GM19463 (cell line): ENCODE results near the gene SVOP.
"Not testable (repeated sequence)": the region's sequence is repeated elsewhere in the genome, so short reads cannot be mapped to it uniquely, and the experiment has no call there.

Experiments
- ATAC-seq: cut with Tn5 transposase; IDR thresholded peaks from one replicate; pipeline ENCODE4 v1.9.1; 2021; ENCODE audit warnings: mild to moderate bottlenecking, moderate library complexity; ENCODE audit not compliant: unreplicated experiment

Gene SVOP, protein sequence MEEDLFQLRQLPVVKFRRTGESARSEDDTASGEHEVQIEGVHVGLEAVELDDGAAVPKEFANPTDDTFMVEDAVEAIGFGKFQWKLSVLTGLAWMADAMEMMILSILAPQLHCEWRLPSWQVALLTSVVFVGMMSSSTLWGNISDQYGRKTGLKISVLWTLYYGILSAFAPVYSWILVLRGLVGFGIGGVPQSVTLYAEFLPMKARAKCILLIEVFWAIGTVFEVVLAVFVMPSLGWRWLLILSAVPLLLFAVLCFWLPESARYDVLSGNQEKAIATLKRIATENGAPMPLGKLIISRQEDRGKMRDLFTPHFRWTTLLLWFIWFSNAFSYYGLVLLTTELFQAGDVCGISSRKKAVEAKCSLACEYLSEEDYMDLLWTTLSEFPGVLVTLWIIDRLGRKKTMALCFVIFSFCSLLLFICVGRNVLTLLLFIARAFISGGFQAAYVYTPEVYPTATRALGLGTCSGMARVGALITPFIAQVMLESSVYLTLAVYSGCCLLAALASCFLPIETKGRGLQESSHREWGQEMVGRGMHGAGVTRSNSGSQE

DNA sequence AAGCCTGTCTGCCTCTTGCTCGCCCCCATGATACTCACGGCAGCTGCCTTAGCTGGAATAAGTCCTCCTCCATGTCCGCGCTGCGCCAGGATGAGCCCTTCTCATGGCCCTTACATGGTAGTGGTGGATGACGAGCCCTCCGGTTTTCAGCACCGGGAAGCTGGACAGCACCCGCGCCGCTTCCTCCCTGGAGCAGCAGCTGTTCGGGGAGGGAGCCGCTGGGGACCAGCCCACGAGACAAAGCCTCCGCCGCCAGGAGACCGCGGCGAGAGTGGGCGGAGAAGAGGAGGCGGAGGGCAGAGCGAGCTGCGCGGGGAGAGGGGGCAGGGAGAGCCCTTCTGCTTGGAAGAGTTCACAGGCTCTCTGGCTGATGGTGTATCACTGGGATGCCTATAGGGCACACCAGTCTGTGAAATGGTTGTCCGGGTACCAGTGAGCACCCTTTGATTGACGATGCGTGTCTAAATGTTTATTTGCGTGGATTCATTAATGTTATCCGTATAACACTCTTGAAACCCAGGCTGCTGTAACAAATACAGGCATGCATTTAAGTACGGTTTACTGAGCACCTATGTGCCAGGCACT lies at the start of gene SVOP:
SVOP (minus strand) TSS at position 273 of the 585 bp plus-strand sequence; CDS start at position 73, 200 bp downstream.
- ATAC-seq: no peak

DNA sequence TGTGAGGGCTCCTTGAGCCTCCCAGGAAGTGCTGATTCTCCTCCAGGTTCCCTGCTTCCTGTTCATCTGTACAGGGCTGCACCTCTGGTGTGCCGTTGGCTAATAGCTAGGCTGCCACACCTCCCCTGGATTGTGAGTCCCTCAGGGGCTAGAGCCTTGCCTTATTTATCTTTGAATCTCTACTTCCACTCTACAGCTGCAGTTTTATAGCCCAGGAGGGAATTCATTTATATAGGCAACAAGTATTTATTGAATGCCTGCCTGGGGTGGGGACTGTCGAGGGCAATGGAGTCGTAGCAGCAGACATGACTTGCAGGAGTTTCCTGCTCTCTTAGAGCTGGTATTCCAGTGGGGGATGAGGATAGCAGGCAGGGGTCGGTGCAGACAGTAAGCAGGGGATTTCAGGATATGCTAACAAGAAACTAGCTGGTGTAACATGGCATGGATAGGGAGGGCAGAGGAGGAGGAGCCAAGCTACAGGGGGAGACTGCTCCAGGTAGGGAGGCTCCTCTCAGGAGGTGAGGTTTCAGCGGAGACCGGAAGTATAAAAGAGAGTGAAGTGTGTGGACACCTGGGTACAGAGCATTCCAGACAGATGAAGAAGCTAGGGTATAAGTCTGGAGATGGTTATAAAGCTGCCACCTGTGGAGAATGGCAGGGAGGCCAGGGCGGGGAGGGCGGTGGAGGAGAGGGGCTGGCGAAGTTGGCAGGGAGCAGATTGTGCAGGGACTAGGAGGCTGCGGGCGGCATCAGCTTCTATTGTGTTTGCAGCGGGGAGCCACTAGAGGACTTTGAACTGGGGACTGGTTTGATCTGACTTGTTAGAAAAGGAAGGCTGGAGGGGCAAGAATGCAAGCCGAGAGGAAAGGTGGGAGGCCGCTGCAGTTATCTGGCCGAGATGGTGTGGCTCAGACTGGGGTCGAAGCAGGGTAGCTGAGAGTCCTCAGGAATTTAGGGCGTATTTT lies 48.7 kb upstream of the SVOP start:
- ATAC-seq: no peak

DNA sequence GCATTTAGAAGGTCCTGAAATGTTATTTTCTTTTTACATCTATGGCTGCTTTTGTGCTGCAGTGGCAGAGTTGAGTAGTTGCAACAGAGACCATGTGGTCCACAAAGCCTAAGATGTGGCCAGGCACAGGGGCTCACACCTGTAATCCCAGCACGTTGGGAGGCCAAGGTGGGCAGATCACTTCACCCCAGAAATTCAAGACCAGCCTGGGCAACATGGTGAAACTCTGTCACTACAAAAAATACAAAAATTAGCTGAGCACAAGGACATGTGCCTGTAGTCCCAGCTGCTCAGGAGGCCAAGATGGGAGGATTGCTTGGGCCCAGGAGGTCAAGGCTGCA lies 45.0 kb upstream of the SVOP start:
- ATAC-seq: no peak

DNA sequence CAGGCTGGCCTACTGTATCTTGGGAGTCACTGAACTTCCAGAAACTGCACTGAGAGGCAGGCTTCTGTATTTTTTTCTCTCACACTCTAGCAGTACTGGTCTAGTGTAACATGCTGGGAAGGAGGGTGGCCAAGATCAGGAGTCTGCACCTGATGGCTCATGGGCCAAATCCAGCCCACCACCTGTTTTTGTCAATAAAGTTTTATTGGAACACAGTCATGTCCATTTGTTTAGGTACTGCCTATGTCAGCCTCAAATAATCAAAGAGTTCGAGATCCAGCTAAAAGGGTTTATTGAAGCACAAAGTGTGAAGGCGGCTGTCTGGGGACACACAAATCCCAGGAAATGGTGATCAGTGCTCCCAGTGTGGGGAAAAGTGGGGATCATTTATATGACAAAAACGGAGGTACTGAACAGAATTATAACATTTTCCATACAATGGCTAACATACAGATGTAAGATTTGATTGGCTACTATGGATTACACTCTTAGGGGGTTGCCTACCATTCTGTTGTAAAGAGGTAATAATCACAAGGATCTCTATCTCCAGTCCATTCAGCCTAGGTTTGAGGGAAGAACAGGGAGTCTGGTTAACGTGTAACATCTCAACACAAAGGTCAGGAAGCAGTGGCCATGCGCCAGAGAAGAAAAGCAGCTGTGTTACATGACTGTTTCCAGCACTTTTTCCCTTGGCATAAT lies 44.4 kb upstream of the SVOP start:
- no peak for ATAC-seq

DNA sequence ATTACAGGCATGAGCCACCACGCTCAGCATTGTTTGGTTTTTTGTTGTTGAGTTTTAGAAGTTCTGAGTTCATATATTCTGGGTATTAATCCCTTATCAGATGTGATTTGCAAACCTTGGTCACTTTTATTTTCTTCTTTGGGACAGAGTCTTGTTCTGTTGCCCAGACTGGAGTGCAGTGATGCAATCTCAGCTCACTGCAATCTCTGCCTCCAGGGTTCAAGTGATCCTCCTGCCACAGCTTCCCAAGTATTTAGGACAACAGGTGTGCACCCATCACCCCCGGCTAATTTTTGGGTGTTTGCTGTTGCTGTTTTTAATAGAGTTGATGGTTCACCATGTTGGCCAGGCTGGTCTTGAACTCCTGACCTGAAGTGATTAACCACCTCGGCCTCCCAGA lies 43.3 kb upstream of the SVOP start:
- no peak for ATAC-seq

DNA sequence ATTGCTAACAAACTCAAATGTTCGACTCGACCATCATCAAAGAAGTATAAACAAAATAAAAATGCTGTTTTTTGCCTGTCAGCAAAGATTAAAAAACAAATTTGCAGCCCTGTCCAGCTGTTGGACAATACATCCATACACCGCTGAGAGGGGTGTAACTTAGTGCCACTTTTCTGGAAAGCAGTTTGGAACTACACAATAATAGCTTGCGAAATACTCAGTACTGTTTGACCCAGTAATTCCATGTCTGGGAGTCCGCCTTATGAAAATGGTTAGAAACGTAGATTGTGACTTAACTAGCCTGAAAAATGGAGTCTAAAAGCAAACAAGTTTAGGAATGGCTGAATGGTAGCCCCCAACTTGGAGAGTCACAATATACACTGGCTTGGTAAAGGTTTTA lies 37.9 kb upstream of the SVOP start:
- no peak for ATAC-seq

DNA sequence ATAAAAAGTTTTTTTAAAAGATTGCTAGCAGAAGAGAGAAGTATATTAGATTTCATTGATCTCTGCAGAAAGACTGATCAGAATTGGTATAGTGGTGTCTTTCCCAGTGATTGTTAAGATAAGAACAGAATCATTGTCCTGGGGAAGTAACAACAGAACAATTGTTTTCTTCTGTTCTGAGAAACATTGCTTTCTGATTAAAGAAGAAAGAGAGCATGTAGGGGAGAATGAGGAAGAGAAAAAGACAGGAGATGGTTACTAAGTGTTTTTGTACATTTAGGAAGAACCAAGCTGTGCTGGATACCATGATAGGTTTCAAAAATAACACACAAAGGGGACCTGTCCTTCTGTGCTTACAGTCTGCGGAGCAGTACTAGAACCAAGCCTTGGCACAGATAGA lies 36.5 kb upstream of the SVOP start:
- no peak for ATAC-seq

DNA sequence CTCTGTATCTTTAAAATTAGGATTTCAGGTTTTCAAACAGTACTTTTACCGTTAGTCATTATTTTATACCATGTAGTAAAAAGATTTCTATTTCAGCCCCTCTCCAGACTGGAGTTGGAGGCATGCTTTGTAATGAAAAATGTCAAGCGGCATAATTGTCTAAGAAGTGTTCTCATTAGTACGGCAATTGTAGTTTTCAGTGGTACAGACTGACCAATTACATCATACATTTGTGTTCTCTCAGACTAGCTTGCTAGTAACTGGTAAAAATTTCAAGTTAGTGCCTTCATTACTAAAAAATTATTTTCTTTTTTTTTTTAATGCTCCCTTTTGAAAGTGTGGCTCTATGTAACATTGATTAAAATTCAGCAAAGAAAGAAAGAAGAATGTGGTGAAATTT lies 36.0 kb upstream of the SVOP start:
- no peak for ATAC-seq

DNA sequence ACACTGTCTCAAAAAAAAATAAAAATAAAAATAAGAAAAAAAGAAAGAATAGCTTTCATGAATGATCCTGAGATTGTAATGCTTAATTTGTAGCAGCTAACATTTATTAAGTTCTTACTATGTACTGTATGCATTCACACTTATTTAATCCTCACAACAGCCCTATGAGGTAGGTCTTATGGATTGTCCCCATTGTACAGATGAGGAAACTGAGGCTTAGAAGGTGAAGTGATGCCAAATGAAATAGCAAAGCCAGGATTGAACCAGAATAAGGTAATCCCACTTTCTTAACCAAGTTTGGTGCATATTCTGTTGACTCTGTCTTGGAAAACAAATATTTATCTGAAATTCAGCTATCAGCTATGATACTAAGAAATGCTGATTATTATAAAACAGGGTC lies 33.7 kb upstream of the SVOP start:
- no peak for ATAC-seq

DNA sequence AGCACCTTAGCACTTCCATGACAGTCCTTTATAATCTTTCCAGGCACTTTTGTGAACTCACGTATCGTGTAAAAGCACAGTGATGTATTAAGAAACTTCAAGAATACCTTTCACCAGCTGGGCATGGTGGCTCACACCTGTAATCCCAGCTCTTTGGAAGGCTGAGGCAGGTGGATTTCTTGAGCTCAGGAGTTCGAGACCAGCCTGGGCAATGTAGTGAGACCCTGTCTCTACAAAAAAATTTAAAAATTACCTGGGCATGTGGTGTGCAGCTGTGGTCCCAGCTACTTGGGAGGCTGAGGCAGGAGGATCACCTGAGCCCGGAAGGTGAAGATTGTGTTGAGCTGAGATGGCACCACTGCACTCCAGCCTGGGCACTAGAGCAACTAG lies 33.3 kb upstream of the SVOP start:
- ATAC-seq: not testable (repeated sequence)

DNA sequence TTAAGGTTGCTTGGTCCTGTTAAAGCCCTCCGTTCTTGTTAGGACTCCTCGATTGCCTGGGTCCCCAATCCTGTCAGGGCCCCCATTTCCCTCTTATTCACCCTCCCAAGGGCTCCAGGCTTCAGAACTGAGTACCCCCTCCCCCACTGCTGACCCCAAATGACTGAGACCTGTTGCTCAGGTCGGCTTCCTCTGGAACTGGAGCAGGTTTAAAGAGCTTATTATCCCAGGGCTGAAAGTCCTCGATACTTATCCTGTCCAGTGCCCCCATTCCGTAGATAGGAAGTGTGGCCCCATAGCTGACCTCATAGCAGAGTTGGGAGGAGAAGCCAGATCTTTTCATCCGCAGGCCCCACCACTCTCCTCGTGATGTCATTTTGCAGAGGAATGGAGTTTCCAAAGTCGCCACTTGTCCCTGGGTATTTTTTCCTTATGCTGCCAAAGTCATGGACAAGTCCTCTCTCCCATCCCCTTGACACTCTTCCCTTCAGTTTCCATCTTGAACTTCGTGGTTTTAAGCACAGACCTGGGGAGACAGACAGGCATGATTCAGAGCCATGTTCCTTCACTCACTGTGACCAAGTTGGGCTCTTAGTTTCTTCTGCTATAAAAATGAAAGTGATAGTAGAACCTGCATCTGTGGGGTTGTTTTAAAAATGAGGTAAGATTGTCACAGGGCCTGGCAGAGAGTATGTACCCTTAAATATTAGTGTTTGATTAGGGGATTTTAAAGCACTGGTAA lies 32.7 kb upstream of the SVOP start:
- ATAC-seq: no peak

DNA sequence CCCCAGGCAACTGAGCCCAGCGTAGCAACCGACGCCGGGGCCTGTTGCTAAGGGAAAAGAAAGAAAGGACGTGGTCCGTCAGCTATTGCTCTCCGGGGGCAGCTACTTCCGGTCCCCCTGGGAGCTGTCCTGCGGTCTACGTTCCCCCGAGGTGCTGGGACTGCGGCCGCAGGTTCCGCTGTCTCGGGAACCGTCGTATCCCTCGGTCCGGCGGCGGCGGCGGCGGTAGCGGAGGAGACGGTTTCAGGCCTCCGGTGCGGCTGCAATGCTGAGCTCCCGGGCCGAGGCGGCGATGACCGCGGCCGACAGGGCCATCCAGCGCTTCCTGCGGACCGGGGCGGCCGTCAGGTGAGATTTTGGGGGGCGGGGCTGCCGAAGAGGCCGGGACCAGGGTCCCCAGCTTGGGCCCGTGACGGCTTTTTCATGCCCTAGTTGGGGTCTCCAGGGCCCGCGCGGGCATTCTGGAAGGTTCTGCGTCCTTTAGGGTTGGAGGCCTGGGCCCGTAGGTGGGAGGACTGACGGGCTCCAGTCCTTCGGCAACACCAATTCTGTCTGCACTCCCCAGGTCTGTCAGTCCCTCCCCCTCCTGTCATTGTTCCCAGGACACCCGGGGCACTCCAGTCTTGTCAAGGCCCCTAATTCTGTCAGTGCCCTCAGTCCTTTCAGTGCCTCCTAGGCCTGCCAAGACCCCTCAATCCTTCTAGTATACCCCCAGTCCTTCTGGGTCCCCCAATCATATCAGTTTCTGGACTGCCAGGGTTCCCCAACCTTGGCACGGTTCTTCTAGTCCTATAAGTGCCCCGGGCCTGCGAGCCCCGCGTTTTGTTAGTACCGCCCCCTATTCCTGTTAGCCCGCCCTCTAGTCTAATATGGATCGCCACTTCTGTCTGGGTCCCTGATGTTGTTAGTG lies 31.8 kb upstream of the SVOP start, which contains the start of gene USP30:
USP30 (plus strand) TSS at position 163 of the 910 bp plus-strand sequence; CDS start at position 266, 103 bp downstream.
- ATAC-seq: peak; percentile 73

DNA sequence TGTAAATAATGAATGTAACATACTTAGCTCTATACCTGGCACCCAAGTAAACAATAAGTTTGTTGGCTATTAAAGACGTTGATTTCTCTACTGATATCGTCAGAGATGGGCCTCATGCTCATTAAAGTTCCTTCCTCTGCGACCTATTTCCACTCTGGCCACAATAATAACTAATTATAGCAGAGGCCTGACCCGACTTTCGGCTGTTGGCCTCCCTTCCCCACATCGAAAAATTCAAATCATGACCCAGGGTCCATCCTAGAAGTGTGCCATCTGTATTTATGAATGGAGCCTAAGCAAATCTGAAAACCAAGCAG lies 31.2 kb upstream of the SVOP start:
- no peak for ATAC-seq

DNA sequence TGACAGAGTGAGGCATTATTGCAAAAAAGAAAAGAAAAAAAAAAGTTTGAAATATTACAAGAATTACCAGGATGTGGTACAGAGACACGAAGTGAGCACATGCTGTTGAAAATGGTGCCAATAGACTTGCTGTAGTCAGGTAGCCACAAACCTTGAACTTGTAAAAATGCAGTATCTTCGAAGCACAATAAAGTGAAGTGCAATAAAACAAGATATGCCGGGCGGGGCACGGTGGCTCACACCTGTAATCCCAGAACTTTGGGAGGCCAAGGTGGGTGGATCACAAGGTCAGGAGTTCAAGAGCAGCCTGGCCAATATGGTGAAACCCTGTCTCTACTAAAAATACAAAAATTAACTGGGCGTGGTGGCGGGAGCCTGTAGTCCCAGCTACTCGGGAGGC lies 28.9 kb upstream of the SVOP start:
- ATAC-seq: not testable (repeated sequence)

DNA sequence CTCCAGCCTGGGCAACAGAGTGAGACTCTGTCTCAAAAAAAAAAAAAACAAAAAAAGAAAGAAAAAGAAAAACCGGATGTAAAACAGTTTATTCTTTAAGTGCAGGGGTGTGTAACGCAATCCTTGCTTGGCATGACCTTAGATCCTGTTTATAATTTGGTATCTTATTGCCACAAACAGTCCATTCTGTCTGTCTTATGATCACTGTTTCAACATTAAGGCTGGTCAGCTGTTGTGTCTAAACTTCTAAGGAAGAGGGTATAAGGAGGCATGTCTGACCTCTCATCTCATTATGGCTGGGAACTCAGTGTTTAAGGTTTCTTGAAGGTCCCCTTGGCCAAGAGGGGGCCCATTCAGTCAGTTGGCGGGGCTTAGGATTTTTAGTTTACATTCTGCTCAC lies 27.8 kb upstream of the SVOP start:
- not testable (repeated sequence) for ATAC-seq

DNA sequence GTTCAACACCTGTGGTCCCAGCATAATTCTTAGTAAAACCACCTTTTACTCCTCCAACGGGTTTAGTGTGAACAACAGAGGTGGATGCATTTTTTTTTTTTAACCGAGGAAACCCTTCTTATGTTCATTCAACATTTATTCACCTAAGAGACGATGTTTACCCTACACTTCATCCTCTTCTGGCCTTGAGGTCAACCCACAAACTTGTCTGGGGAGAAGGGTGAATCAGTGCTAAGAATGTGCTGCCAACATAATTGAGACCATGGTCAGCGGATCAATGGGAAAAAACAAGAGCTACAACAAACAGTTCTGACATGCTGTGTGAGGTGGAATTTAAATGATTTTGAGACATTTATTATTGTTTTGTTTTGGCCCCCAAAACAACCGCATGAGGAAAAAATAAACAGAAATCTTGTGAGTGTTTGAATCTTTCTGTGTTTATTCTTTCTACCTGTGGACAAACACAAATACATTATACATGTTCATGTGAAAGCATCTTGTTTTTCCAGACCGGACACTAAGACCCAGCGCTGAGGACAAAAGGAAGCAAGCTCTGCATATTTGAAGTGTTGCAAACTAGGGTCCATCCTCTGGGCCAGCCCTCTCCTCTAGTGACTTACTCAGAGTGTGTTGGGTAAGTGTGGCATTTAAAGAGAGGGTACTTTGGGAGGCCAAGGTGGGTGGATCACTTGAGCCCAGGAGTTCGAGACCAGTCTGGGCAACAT lies 26.4 kb upstream of the SVOP start:
- no peak for ATAC-seq

DNA sequence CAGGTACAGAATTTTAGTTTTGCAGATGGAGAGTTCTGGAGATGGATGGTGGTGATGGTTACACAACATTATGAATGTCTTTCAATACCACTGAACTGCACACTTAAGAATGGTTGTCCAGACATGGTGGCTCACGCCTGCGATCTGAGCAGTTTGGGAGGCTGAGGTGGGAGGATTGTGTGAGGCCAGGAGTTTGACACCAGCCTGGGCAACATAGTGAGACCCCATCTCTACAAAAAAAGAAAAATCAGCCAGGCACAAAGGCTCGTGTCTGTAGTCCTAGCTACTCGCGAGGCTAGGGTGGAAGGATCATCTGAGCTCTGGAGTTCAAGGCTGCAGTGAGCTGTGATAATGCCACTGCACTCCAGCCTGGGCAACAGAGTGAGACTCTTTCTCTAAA lies 23.4 kb upstream of the SVOP start:
- ATAC-seq: no peak

DNA sequence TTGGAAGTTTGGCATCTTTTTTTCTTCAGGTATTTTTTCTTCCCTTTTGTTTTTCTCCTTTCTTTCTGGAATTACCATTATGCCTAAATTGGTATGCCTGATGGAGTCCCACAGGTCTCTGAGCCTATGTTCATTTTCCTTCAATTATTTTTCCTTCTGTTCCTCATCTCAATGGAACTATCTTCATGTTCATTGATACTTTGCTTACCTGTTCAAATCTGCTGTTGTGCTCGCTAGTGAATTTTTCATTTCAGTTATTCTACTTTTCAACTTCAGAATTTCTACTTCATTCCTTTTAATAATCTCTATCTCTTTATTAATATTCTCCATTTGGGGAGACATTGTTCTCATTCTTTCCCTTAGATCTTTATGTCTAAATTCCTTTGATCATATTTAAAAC lies 16.1 kb upstream of the SVOP start:
- no peak for ATAC-seq
